Measurements from ENCODE around the gene DSCAML1.

The DSCAML1 gene

GRCh38 chr11:117569911-117570310 is 227.1 kb downstream of the DSCAML1 start:
- no peak for DNase-seq

GRCh38 chr11:117565709-117566108 is 231.3 kb downstream of the DSCAML1 start:
- Histone ChIP-seq H3K4me3 (ENCODE audit: low read depth, low read length) (no peak overlapping the region), H3K36me3 (no peaks in the 10 kb centered on the region), H3K27me3 (no peaks in the 10 kb centered on the region), H3K4me1 (peaks cover 6% of the 10 kb centered on the region), H3K9me3 (no peaks in the 10 kb centered on the region)
- peak; percentile 61 for DNase-seq
- peak; percentile 25; the same call in 1 of the 2 replicates for TF ChIP-seq CTCF (IDR thresholded peaks at IDR 0.05; ENCODE audit: low read depth, low read length)

More at GRCh38 chr11:117569911-117570310, 227.1 kb downstream of the DSCAML1 start:
- Histone ChIP-seq H3K4me1 (peaks cover 12% of the 10 kb centered on the region), H3K27me3 (no peaks in the 10 kb centered on the region), H3K9me3 (no peaks in the 10 kb centered on the region), H3K36me3 (no peaks in the 10 kb centered on the region), H3K4me3 (ENCODE audit: low read depth, low read length) (no peak overlapping the region)
- TF ChIP-seq CTCF (IDR thresholded peaks at IDR 0.05; ENCODE audit: low read depth, low read length): no peak

- no peak for DNase-seq
- no peaks in the 10 kb centered on the region for H3K9me3 ChIP-seq
- H3K36me3 ChIP-seq: no peaks in the 10 kb centered on the region
- TF ChIP-seq CTCF (IDR thresholded peaks at IDR 0.05; ENCODE audit: low read depth, low read length): no peak
- no peak overlapping the region for H3K4me3 ChIP-seq (ENCODE audit: low read depth, low read length)
- no peaks in the 10 kb centered on the region for H3K27me3 ChIP-seq
- peaks cover 6% of the 10 kb centered on the region for H3K4me1 ChIP-seq
These were observed 232.7 kb downstream of the DSCAML1 start for GRCh38 chr11:117564321-117564720.

GRCh38 chr11:117563556-117563955 is 233.5 kb downstream of the DSCAML1 start:
- H3K4me1 ChIP-seq: peaks cover 13% of the 10 kb centered on the region
- no peaks in the 10 kb centered on the region for H3K27me3 ChIP-seq
- H3K36me3 ChIP-seq: no peaks in the 10 kb centered on the region
- no peaks in the 10 kb centered on the region for H3K9me3 ChIP-seq
- no peak overlapping the region for H3K4me3 ChIP-seq (ENCODE audit: low read depth, low read length)
- DNase-seq: no peak
- TF ChIP-seq CTCF (IDR thresholded peaks at IDR 0.05; ENCODE audit: low read depth, low read length): no peak

- Histone ChIP-seq H3K27me3 (no peaks in the 10 kb centered on the region), H3K4me3 (ENCODE audit: low read depth, low read length) (no peak overlapping the region), H3K4me1 (peaks cover 16% of the 10 kb centered on the region), H3K9me3 (no peaks in the 10 kb centered on the region), H3K36me3 (no peaks in the 10 kb centered on the region)
- TF ChIP-seq CTCF (IDR thresholded peaks at IDR 0.05; ENCODE audit: low read depth, low read length): no peak
- DNase-seq: no peak
These were observed 234.9 kb downstream of the DSCAML1 start for GRCh38 chr11:117562136-117562535.

- no peak for TF ChIP-seq CTCF (IDR thresholded peaks at IDR 0.05; ENCODE audit: low read depth, low read length)
- no peaks in the 10 kb centered on the region for H3K27me3 ChIP-seq
- H3K4me1 ChIP-seq: peaks cover 16% of the 10 kb centered on the region
- no peak for DNase-seq
- H3K9me3 ChIP-seq: no peaks in the 10 kb centered on the region
- no peaks in the 10 kb centered on the region for H3K36me3 ChIP-seq
- no peak overlapping the region for H3K4me3 ChIP-seq (ENCODE audit: low read depth, low read length)
These were observed 236.1 kb downstream of the DSCAML1 start for GRCh38 chr11:117560780-117561530.
